Activated gamma-delta T cell treated with Interleukin-2 at 50 U/mL for 16 hours (primary cell): ENCODE measurements around the gene FOXO6.

Experiments used
- DNase-seq: peaks from one replicate; pipeline ENCODE4 v3.0.0-alpha.2; 2020

The FOXO6 gene

DNA sequence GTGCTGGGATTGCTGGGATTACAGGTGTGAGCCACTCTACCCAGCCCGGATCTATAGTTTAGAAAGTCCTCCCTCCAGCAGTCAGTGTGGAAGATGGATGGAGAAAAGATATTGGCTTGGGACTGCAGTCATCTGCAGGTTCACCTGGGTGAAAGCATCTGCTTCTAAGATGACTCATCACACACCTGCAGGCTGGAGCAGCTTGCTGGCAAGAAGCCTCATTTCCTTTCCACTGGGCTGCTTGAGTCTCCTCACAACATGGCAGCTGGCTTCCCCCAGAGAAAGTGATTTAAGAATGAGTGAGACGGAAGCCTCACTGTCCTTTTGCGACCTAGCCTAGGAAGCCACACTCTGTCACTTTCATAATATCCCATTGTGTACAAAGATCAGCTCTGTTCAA, 50.0 kb downstream of the FOXO6 start:
- no peak for DNase-seq

DNA sequence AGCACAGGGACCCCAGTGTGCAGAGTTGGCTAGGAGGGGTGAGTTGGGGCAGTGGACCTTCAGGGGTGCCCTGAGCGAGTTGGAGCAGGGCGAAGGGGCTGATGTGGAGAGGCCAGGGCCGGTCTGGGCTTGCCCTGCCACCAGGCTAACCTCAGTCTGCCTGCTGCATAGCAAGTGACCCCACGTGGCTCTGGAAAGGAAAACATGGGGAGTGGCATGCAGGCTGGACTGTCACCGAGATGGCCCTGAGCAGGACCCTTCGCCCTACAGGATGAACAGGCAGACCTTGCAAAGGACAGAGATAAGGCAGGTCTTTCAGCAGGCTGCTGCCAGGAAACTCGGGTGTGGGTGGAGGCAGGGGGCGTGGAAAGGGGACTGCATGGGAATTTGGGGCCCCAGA, 51.5 kb downstream of the FOXO6 start:
- DNase-seq: no peak

DNA sequence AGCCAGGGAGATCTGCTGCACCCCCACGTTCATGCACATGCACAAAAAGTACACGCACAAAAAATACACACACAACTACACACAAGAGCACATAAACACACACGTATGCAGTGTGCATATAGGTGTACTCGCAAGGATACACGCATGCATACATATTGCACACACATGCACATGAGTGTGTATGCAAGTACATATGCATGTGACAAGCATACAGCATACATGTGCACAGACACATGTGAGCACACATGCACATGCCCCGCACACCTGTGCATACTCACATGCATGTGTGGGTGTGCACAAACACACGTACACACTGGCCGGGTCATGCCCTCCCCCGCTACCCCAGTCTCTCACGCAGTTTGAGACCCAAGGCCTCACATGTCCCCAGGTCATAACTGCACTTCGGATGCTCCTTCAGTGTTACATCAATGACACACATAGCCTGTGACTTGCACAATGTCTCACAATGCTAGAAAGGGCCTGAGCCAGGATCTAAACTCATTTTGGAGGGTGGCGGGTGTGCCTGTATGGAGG, 52.6 kb downstream of the FOXO6 start:
- no peak for DNase-seq

DNA sequence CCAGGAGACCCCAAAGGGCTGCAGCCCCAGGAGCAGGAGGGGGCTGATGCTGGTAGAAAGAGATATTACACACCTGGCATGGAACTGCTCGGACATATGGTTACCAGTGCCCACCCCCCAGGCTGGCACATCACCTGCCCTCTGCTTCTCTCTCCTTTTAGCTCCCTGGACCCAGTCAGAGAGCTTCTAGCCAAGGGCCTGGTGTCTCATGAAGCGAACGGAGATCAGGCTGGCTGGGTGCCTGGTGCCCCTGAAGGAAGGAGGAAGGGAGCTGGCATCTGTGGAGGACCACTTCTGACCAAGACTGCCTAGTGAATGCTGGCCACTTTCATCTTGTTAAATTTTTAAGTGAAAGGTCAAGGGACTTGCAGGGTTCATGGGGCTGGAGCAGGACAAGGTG, 53.1 kb downstream of the FOXO6 start:
- no peak for DNase-seq

DNA sequence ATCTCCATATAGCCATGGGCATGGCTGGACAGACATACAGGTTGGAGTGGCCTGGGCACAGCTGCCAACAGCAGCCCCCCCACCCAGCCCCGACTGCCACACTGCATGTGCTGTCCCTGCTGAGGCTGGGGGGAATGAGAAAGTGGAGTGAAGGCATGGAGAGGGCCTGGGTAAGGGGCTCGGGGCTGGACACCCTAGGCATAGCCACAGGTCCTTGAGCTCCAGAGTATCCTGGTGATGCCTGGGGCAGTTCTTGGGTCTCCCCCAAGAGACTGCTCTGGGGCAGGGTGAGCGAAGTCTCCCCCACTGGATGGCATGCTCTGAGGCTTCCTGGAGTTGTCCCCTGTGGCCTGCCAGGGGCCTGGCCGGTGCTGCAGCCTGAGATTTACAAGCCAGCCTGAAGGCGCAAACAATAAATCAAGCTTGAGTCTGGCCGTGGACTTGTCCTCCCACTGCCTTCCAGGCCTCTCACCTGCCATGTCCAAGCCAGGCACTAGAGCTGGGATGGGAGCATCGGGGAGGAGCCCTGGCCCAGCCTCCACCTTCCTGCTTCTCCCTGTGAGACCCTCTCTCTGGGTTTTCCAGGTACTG, 53.6 kb downstream of the FOXO6 start:
- no peak for DNase-seq

DNA sequence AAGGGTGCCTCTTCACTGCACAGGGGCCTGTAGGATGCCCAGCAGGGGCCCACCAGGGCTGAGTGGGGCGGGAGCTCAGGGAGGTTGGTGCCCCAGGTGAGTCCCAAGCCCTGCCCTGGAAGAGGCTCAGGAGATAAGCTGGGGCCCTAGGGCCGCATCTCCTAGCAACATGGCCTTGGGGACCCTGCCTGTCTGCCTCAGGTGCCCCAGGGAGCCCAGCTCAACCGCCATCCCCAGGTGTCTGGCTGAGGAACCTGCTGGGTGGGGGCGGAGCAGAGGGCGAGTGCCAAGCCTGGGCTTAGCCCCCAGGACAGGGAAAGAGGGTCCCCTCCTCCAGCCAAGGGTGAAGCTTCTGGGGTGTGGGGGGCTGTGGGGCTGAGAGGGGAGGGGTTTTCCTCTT, 54.8 kb downstream of the FOXO6 start:
- no peak for DNase-seq

DNA sequence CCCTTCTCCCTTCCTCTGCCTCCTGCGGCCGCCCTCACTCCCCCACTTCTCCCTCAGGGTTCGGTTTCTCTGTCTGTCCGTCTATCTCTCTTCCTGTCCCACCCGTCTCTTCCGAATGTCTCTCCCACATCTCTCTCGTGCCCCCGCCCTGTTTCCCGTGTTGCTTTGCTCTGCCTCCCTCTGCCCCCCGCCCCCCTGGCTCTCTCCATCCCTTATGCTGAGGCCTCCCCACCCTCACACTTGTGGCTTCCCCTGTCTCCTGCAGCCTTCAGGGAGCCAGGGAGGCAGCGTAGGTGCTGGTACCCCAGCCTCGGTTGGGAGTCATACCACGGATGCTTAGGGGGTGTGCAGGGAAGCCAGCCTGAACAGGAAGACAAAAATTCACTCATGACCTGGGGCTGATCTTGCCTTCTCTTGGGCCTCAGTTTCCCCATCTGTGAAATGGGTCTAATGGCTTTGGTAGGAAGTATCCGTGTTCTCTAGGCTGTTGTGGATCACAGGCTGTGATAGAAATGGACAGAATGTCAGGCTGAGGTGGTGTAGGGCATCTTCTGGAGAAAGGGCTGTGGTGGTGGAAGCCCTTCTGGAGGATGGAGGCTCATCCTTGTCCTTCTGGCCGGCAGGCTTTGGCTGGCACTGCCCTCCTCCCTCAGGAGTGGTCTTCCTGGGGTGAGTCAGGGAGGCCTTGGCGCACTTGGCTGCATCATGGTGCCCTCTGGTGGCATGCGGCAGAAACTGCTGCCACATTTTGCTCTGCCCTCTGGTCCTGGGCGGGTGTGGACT, 55.5 kb downstream of the FOXO6 start:
- DNase-seq: peak; percentile 57

DNA sequence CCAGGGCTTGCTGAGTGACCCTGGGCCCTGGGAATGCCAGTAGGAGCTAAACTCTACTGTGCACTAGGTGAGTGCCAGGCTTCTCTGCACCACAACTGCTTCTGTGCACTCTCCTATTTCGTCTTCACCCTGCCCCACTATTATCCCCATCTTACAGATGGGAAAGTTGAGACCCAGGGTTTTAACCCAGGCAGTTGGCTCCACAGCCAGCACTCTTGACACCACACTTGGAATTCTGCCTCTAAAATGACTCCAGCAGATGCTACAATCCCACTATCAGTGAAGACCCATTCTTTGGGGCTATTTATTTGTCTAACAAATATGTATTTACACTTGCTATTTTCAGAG, 56.1 kb downstream of the FOXO6 start:
- DNase-seq: no peak

DNA sequence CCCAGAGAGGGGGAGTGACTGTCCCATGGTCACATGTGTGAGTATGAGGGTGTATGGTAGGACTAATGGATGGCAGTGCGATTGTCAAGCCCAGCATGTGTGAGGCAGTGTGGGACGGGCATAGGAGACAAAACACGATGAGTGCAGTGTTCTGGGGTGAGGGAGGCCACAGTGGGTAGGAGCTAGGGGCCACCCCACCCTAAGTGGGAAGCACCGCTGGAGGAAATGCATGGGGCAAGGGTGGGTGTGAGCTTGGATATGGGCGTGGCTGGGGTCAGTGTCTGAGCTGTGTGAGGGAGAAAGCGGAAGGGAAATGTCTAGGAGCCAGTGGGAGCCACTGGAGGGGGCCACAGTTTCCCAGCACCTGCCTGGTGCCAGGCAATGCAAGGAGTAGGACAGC, 56.5 kb downstream of the FOXO6 start:
- DNase-seq: no peak

DNA sequence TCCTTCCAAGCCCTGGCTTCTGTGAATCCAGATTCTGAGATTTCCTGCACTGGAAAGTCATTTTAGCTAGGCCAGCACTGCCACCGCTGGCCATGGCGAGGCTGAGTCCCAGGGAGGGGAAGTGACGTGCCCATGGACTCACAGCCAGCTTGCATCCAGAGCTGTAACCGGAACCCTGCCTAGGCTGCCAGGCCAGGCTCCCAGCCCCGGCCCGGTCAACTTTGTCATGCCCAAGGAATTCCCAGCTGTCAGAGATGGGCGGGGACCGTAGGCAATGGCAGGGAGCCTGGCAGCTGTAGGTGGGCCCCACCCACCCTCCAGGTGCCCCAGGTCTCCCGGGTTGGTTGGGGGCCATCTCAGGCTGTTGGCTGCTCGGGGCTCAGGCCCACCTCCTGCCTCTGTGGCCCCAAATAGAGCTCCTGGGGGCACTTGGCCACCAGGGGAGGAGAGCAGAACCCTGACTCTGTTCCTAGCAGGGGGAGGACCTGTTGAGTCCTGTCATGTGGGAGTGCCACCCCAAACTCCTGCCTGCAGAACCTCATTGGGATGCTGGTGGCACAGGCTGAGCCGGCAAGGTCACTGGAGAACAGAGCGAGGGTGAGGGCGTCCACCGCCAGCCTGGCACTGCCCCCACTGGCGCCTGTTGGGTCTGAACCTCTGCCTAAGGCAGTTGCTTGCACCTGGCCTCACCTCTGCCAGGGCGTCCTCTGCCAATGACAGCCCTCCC, 57.8 kb downstream of the FOXO6 start:
- no peak for DNase-seq

DNA sequence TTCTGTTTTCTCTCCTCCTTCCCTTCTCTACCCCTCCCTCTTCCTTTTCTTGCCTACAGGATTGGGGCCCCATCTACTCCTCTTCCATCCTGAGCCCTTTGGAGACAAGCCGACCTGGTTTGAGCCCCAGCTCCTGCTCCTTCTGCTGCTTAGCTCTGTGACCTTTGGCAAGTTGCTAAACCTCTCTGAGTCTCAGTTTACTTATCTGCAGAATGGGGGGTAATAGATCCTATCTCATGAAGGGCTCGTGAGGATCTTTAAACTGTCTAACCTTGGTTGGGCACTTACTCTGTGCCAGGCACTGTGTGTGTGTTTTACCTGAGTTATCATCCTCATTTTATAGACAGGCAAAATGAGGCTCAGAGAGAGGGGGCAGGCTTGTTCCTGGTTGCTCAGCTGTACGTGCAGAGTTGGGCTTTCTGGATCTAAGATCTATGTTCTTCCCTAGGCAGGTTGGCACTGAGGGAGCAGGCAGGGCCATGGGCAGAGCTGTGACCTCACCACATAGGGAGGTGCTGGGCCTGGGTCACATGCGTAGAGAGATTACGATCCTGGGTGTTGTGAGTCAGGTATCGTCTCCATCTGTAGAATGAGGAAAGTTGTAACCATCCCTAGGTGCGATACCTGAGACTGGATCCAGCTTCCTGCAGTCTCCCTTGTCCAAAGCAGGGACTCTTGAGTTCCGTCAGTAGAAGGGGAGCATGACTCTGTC, 58.5 kb downstream of the FOXO6 start:
- DNase-seq: no peak

DNA sequence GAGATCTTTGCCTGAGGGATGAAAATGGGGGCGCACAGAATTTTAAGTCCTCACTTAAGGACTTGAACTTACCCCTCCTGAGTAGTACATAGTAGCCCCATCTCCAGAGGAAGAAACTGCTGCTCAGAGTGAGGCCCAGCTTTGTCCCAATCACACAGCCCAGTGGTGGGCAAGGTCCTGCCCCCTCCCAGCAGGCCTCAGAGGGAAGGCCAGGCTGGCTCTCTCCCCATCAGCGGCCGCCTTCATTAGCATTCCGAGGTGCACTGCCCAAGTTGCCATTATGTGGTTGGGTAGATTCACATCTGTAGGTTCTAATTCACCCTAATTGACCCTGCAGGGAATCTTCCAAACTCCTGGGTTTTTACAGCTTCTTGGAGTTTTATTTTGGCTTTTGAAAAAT, 59.1 kb downstream of the FOXO6 start:
- no peak for DNase-seq

DNA sequence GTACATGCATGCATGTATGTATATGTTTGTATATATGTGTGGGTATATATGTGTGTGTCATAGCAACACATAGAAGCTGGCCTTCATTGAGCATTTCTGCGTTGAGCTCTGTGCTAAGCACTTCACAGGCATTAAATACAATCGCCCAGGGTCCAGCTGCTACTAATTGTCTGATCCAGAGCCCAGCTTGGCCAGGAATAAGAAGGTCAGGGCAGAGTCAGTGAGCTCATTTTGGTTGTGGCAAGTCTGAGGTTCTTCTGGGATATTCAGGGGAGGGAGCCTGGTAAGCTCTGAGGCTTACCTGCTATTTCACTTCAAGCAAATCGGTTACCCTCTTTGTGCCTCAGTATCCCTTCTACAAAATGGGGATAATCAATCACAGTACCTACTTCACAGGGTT, 59.6 kb downstream of the FOXO6 start:
- DNase-seq: no peak

DNA sequence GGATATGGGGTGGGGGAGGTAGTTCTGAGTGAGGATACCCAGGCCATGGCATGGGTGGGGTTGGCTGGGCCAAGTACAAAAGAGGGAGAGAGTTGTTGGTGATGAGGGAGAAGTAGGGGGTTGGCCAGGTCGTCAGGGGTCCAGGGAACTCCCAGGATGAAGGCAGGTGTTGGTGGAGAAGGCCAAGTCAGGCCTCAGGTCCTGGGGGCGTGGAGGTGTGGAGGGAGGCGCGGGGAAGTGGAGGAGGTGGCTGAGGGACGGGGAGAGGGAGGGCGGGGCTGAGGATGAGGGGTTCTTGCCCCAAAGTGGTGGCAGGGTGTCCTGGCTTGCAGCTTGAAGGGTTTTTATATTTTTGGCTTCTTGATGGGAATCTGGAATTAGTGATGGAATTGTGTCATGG, 61.1 kb downstream of the FOXO6 start:
- no peak for DNase-seq

DNA sequence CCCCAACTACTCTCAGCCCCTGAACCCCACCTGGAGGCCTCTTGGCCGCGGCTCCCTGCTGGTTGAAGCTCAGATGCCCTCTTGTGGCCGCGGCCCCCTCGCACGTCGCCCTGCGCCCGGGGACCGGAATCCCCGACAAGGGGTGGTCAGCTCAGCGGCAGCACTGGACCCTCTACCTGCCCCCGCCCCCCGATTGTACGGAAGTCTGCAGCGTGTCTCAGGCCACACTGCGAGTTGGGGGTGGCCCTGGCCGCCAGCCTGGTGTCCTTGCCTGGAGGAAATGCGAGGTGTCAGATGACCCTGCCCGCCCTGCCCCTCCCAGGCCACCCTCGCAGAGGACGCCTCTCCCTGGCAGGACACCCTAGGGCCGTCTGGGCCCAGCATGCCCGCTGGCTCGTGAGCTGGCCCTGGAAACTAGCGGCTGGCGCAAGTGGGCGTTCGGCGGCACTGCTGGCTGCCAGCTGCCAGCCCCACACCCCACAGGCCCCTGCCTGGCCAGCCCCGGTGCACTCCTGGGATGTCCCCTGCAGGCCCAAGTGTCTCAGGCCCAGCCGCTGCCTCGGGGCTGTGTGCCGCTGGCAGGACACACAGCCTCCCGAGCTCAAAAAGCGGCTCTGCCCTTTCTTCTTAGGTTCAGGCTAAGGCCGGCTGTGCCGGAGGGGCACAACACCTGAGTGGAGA, 62.4 kb downstream of the FOXO6 start:
- no peak for DNase-seq

DNA sequence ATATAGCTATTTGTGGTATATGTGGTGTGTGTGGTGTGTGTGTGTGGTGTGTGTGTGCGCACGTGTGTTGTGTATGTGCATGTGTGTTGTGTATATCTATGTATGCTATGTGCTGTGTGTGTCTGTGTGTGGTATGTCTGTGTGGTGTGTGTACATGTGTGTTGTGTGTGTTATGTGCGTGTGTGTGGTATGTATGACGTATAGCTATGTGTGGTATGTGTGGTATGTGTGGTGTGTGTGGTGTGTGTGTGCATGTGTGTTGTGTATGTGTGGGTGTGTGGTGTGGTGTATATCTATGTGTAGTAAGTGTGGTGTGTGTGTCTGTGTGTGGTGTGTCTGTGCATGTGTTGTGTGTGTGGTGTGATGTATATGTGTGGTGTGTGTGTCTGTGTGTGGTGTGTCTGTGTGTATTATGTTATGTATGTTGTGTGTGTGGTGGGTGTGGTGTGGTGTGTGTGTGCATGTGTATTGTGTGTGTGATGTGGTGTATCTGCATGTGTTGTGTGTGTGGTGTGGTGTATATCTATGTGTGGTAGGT, 63.4 kb downstream of the FOXO6 start:
- DNase-seq: no peak

DNA sequence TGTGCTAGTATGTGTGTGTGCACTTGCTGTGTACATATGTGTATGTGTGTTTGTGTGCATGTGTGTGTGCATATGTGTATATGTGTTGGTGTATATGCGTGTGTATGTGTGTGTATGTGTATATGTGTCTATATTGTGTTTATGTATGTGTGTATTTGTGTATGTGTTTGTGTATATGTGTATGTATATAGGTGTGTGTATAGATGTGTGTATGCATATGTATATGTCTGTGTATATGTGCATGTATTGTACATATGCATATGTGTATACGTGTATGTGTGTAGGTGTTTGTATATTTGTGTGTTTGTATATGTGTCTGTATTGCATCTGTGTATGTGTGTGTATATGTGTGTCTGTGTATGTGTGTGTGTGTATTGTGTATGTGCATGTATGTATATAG, 64.1 kb downstream of the FOXO6 start:
- DNase-seq: no peak

DNA sequence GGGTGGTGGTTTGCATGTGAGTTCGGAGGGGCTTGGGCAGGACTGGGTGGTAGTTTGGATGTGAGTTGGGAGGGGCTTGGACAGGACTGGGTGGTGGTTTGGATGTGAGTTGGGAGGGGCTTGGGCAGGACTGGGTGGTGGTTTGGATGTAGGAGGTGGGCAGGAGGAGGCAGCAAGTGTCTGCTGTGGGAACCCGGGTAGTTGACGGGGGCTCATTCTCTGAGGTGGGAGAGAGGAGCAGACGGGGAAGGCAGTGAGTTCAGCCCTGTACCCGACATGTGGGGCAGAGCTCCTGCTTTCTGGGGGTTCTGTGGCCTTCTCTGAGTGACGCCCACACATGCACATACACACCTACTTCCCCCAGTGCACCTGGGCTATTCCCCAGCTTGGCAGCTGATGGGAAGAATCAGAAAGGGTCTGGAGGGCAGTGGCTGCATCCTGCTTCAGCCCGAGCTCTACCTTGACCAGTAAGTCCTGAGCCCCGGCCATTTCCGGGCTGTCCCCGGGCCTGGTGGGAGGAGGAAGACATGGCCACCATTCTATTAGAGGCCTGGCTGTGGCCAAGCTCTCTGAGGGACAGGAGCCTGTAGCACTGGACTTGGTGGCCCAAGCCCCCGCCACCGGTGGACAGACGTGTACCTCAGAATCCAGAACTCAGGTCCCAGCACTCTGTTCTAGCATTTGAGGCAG, 65.1 kb downstream of the FOXO6 start:
- no peak for DNase-seq

DNA sequence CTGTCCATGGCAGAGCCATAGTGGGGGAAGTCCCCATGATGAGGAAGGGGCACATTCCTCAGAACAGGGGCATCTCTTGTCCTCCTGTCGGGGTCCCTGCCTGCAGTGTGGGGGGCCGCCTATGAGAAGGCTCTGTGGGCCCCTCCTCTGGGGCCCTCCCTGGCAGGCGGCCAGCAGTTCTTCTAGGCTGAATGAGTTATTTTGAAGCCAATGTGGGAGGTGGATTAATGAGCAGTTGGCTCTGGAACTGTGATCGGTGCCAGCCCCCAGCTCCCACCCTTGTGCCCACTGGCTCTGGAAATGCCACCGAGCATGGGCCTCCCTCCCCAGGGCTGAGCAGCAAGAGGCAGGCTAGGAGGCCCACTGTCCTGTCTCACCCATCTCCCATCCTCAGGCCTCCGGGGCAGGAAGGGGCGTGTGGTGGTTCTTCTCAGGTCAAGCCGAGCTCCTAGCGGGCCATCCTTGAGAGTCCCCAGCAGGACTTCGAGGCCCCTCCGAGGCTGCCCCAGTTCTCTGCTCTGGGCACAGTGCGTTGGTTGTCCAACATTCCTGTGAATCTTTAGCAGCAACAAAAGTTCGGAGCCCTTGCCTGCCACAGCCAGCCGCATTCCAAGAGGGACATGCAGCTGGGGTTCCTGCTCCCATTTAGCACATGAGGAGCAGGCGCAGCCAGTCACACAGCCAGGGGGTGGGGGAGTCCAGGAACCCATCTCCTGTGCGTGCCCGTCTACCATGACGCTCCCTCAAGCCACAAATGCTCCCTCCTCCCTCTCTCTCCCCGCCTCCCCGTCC, 66.1 kb downstream of the FOXO6 start:
- no peak for DNase-seq

DNA sequence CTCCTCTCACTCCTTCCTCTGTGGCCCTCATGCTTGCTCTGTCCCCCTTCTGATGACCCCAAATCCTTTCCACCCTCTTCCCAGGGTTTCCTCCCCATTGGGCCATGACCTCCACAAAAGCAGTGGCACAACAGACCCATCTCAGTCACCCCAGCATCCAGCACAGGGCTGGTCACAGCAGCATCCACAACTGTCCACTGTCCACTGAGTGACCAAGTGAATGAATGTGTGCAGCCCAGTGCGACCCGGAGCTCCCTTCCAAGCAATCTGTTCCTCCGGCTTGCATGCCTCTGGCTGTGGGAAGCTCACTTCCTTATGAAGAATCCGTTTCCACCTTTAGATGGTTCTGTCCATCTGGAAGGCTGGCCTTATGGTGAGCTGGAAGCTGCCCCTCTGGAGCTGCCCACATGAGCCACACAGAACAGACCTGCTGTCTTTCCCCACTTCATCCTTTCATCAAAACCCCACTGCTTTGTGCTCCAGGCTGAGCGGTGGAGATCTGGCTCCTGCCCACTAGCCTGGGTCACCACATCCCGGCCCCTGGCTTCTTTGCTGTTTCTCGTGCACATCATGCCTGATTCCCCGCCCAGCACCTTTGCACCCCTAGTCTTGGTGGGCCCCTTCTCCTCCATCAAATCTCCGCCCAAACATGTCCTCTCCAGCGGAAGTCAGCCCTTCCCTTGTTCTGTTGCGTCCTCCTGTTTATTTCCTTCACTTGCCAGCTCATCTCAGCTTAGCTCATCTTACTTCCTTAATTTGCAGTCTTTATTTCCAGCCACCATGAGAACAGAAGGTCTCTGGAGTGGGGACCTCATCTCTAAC, 66.9 kb downstream of the FOXO6 start:
- no peak for DNase-seq
